ENCODE measurements around the gene MGAT1. TPM values are rescaled to one million over a fixed set of nuclear protein-coding genes. Genes with fewer than 3 reads are reported as not detected.

Gene MGAT1
- total and polyA plus RNA-seq, 2 of the 8 experiments (the other 6 are each of a cell fraction or from before 2014, with no cell fraction given), result 66.8 to 77.0 TPM

GRCh38 chr5:180784497-180785097 lies 18.0 kb downstream of the MGAT1 start:
- TF ChIP-seq RAD21 (IDR thresholded peaks at IDR 0.05 in 1 of 2, conservative IDR thresholded peaks at IDR 0.05 in 1 of 2; ENCODE audit: low read depth in 2 of 2, low read length in 2 of 2), result peak; percentile 80 to 89
- TF ChIP-seq RBBP5 (IDR thresholded peaks at IDR 0.05; ENCODE audit: borderline replicate concordance, low read depth, low read length), result no peak
- TF ChIP-seq CBX5 (IDR thresholded peaks at IDR 0.05; ENCODE audit: low read depth, low read length), result no peak
- no peak for TF ChIP-seq SUZ12 (IDR thresholded peaks at IDR 0.05; ENCODE audit: low read length)
- TF ChIP-seq CTCF (IDR thresholded peaks at IDR 0.05; ENCODE audit: control extremely low read depth in 1 of 3, insufficient read depth in 1 of 3, low read depth in 1 of 3, low read length in 3 of 3), result peak in 2 of 3 experiments; percentile 72 to 77; a peak in 3 of 4 replicates
- no peak for TF ChIP-seq EZH2 (IDR thresholded peaks at IDR 0.05; ENCODE audit: low read depth, low read length, severe bottlenecking)
- no peaks in the 10 kb centered on the region for H3K36me3 ChIP-seq (ENCODE audit: control insufficient read depth in 2 of 4, insufficient read depth in 4 of 4, low read length in 3 of 4)
- no peak overlapping the region for H3K18ac ChIP-seq (ENCODE audit: extremely low read depth, low read length)
- H3K23me2 ChIP-seq (ENCODE audit: low read depth, low read length), result no peaks in the 10 kb centered on the region
- no peak overlapping the region for H4K91ac ChIP-seq (replicated peaks; ENCODE audit: insufficient read length, low read length)
- no peak overlapping the region for H2AFZ ChIP-seq (ENCODE audit: low read length)
- DNase-seq (ENCODE audit: low read depth in 1 of 2, low spot score in 2 of 2) (peak in 1 of 2 experiments; percentile 67), FAIRE-seq (no peak)
- H3K27me3 ChIP-seq (replicated peaks in 1 of 4; ENCODE audit: control insufficient read depth in 3 of 4, extremely low read depth in 1 of 4, insufficient read depth in 3 of 4, low read length in 3 of 4), result no peaks in the 10 kb centered on the region
- H3K9me3 ChIP-seq (ENCODE audit: insufficient read depth in 2 of 2, low read depth in 1 of 2, low read length in 1 of 2), result no peaks in the 10 kb centered on the region
- H3K14ac ChIP-seq (ENCODE audit: insufficient read length), result no peak overlapping the region
- peaks cover 17 to 34% (median 26%) of the 10 kb centered on the region in 4 experiments for H3K4me1 ChIP-seq (replicated peaks in 1 of 4; ENCODE audit: control insufficient read depth in 3 of 4, insufficient read depth in 4 of 4, low read length in 3 of 4)
- H3K4me2 ChIP-seq (ENCODE audit: insufficient read depth in 1 of 2, low read depth in 2 of 2, low read length in 2 of 2), result no peak overlapping the region
- POLR2A ChIA-PET (ENCODE audit: partially characterized antibody), result interaction anchor here (0.6 to 3.2 kb wide), 6 partner anchors 9 to 381 kb away, joined by 3 to 26 read pairs (median 6); partner anchors contain the start of gene MGAT1
- no peak overlapping the region for H3K56ac ChIP-seq (replicated peaks; ENCODE audit: insufficient read length, low read depth, low read length)
- CTCF ChIA-PET (ENCODE audit: partially characterized antibody), result interaction anchor here (0.6 to 10.6 kb wide), 15 partner anchors 10 to 489 kb away, joined by 3 to 99 read pairs (median 6); partner anchors contain the start of gene MGAT1
- no peak overlapping the region for H2AK5ac ChIP-seq (ENCODE audit: low read depth, low read length)
- no peaks in the 10 kb centered on the region for H4K20me1 ChIP-seq (replicated peaks in 1 of 2; ENCODE audit: control insufficient read depth in 1 of 2, insufficient read depth in 2 of 2, low read length in 2 of 2)
- H2BK5ac ChIP-seq (ENCODE audit: low read depth, low read length), result no peak overlapping the region
- no peak overlapping the region for H2BK120ac ChIP-seq (replicated peaks; ENCODE audit: low read depth, low read length)
- no peaks in the 10 kb centered on the region; the same call in 1 of the 2 replicates for H3K79me1 ChIP-seq (ENCODE audit: low read depth, low read length)
- H3K23ac ChIP-seq (ENCODE audit: insufficient read length), result no peak overlapping the region
- H3K27ac ChIP-seq (ENCODE audit: low read depth, low read length), result no peak overlapping the region
- H3K4ac ChIP-seq (replicated peaks; ENCODE audit: insufficient read length, low read depth, low read length), result no peak overlapping the region
- H2BK20ac ChIP-seq (ENCODE audit: low read length), result no peak overlapping the region
- H3K9ac ChIP-seq (replicated peaks in 1 of 4; ENCODE audit: extremely low read depth in 1 of 4, low read depth in 3 of 4, low read length in 3 of 4), result no peak overlapping the region
- no peak overlapping the region for H2BK12ac ChIP-seq (ENCODE audit: low read depth, low read length)
- no peak overlapping the region for H4K8ac ChIP-seq (ENCODE audit: extremely low read depth, insufficient read depth, low read length)
- WGBS, 2 experiments (ENCODE audit: extremely low coverage in 1 of 2, insufficient coverage in 1 of 2, insufficient read length in 1 of 2, insufficient replicate concordance in 2 of 2, low coverage in 1 of 2, low lambda C conversion rate in 2 of 2, missing lambda C conversion rate in 1 of 2), result 53% methylated on average over 13 of the region's 13 CpGs; no CpG with 5 or more reads in 1 of the 2 experiments
- H4K5ac ChIP-seq (ENCODE audit: insufficient read length, low read depth, low read length), result no peak overlapping the region
- H3K79me2 ChIP-seq (ENCODE audit: control insufficient read depth in 1 of 2, insufficient read depth in 2 of 2, low read length in 2 of 2), result no peaks in the 10 kb centered on the region
- H3K4me3 ChIP-seq (ENCODE audit: extremely low read depth in 1 of 4, insufficient read depth in 2 of 4, low read depth in 3 of 4, low read length in 4 of 4), result no peak overlapping the region; a peak in 1 of 8 replicates
- H2BK15ac ChIP-seq (ENCODE audit: low read length), result no peak overlapping the region
